ENCODE measurements around the gene CTNND2.

CTNND2 gene

DNA sequence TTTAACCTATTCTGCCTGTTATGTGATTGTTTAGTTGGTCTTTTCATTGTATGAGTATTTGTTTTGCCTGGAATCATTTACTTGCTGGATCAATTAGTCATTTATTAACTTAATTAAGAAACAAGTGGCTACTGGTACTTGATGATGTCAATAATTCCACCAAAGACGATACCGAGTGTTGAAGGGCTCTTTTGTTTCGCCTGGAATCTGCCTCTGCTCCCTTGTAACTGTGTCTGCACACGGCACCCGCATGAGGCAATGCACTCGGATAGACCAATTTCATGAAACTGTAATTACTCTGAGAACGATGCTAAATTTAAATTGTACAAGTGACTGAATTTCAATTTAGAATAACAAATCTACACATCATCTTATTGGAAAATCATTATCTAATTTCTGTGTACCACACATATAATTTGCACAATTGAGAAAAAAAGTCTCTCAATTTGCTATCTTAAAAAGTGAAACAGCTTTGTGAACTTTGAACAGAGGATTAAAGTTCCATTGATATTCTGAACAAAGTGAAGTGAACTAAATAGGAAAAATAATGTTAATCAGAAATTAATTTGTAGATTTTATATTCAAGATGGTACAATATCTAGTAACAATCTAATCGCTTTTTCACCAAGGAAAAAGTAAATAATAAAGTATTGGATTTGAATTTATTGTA lies 143.2 kb downstream of the CTNND2 start:
- no peak for DNase-seq

DNA sequence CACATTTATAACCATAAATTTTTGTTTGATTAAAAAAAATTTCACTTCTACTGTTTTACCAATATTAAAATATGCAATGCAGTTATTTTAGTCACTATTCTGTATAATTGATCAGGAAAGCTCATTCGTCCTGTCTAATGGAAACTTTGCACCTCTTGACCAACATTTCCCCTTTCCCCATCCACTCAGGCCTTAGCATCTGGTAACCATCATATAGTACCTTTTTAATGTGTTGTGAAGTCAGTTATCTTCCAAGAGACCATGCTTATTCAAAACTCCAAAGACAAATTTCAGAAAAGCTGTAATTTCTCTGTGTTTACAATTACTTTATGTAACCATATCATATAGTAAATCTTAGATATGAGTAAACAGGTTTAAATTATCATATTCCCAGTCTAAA lies 145.9 kb downstream of the CTNND2 start:
- DNase-seq, result no peak

DNA sequence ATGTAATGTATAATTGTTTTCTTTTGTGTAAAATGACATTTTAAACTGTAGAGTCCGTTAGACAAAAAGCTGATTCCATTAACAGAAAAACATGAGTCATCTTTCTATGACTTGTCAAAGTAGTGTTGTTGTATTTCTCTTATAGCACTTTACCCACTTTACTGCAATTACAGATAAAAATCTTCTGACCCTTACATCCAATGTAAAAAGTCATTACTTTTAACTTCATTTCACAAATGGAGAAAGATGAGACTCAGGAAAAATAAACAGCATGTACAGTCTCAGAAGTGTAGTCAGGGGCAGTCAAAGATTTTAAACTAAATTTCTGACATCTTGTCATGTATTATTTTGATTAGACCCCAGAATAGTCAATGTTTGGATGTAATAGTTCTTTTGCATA lies 146.6 kb downstream of the CTNND2 start:
- DNase-seq, result no peak

DNA sequence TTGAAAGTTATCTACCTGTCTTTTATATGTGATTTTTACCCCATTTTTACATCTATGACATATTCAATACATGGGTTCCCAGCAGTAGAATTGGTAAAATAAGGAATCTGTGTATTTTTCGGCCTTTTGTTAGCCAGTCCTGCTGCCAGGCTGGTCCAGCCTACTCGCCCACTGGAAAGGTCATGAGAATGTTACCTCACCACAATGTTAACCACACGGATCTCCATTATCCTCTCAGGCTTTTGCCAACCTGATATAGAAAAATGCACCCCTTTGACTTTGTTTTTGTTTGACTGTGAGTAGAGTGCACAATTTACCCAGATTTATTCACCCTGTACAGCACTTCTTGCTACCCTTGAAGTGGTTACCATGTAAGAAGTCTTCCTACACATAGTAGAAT lies 167.2 kb downstream of the CTNND2 start:
- DNase-seq, result no peak

DNA sequence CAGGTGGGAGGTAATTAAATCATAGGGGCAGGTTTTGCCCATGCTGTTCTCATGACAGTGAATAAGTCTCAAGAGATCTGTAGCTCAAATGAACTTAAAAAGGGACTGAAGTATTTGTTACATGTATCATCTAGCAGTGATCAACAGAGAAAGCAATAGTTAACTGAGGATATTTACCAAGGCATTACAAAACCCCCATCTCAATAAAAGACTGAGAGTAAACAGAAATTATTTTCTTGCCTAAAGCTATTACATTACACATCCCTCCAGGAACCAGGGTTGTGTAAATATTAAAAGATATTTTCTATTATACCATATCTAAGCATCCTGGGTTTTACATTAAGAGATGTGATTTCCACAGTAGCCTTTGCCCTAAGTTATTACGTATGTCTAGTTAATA lies 169.9 kb downstream of the CTNND2 start:
- DNase-seq, result no peak

DNA sequence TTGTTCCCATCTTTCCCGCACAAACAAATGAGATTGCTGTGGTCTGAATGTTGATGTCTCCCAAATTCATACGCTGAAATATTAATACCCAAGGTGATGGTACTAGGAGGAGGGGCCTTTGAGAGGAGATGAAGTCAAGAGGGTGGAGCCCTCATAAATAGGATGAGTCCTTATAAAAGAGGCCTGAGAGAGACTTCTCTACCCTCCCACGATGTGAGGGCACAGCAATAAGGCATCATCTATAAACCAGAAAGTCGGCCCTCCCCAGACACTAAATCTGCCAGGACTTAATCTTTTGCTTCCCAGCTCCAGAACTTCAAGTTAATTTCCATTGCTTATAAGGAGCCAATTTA lies 170.4 kb downstream of the CTNND2 start:
- DNase-seq, result no peak

DNA sequence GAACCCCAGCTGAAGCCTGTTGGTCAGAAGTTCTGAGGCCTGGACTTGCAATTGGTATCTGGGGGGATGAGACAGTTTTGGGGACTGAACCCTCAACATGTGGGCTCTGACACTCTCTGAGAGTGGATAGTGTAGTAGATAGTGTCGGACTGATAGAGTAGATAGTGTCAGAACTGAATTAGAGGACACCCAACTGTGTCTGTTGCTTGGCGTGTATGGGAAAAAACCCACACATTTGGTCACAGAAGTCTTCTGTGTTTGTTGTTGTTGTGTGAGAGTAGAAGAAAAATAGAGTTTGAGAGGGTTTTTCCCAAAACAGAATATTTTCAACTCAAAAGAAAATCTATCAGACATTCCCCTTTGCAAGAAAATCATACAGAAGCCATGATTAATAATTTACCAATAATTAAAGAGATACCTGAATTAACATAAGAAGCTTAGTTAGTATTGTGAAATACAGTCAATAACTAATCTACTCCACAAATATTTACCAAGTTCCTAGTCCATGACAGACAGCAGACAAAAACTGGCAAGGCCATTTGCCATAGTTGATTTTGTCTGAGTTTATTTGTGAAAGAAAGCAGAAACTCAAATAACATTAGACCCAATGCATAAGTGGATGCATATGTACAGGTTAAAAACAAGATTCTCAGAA lies 170.9 kb downstream of the CTNND2 start:
- DNase-seq, result no peak

DNA sequence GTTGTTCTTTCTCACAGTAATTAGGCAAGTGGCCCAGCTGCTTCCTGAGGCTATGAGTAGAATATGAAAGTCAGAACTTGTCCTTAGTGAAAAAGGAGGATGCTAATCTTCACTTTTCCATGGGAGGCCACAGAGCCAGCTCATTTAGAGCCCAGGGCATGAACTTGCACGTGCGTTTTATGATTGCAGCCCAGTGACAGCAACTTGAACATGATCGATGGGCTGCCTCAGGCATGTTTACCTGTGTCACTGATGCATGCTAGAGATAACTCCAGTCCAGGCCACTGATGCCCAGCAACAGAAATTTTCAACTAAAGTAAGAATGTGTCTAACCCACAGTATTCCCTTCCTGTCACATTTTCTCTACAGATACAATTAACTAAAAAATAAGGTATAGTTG lies 179.3 kb downstream of the CTNND2 start:
- no peak for DNase-seq

DNA sequence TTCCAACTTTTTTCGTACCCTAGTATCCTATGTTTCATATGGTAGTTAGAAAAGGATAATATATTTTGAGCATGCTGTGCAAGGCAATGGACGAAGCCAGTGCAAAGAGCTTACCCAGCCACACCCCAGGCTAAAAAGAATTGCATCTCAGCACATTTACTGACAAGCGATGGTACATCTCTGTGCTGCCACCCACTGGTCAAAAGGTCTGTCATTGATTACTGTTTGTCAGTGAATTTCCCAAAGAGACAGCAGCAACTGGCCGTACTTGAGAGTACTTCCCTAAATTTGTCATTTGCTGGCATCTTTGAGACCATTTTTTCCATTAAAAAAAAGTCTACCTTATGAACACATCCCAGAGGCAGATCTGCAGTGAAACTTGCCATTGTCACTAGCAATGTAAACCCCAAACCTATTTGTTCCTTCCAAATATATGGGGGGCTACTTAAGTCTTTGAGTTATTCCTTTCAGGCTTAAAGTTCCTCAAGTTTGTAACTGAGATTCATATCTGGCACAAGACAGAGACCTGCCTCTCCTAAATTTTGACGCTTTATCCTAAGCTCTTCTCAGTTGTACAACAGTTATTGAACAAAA lies 184.3 kb downstream of the CTNND2 start:
- DNase-seq, result peak; percentile 39

DNA sequence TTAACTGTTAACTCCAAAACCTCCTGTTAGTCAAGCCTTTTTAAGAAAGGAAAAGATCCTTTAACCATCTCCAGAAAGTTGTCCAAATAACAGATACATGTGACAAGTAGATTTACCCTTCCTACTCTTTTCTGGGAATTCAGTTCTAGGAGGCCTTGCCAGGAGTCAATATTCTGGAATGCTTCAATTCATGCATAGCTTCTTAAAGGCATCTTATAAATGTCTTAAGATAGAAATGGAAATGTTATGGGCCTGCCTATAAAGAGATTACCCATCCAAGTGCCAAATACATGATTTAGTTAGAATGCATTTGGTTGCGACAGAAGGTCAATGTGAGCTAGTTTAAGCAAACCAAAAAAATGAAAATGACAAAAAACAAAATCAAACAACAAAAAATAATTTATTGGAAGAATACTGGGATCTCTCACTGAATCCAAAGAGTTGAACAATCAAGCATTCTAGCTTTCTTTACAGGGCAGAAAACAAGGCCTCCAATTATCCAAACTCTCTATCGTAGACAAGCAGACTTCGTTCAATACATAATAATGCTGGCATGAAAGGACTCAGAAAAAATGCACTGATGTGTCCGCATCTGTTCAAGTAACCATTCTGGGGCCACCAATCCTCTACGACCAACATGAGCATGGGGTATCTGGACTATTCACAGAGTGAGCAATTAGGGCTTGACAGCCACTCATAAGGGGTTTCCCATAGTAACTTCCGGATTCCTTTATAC lies 188.6 kb downstream of the CTNND2 start:
- no peak for DNase-seq

DNA sequence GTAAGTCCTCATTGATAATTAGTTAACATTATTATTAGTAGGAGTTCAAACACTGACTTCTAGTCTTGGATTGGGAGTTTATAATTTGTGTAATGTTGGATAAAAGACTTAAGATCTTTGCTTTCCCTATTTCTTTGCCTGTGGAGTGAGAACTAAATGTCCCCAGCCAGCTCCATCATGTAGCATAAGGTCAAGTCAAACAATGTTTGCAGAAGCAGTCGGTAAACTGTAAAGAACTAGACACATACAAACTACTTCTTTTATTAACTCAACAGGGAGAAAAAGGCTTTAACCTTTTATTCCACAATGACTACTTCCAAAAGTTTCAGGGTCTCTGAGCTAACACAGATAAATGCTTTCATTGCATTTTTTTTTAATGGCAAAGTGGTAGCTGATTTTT lies 192.3 kb downstream of the CTNND2 start:
- no peak for DNase-seq

DNA sequence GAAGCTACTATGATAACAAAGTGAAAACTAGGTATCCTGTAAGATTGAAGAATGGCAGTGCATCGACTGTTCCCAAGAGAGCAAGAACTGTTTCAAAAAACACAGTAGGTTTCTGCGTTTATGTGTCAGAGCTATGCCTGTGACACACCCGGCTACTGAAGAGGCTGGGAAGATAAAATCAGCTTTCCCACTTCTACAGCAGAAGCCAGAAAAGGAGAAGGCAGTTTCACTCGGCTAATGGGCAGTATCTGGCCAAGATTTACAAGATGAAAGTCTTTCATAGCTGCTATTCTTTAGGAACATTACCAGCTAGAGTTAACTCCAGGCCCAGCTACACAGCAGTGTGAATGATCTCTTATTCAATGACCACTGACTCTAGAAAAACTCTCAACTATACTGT lies 195.2 kb downstream of the CTNND2 start:
- no peak for DNase-seq

DNA sequence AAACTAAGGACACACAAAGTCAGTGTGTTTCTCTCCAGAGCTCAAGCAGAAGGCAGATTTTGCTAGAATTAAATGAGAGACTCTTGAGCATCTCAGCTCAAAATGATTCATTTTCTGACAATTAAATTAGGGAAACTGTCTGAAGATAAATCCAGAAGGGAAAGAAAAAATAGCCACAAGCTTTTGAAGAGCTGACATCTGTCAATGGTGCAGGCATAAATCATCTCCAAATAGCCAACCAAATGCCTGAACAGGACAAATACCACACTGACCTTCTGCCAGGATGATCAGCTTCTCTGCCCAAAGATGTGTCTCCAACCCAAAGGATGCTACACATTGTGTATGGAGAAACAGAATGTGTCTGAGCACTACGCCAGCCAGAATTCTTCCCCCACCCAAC lies 199.3 kb downstream of the CTNND2 start:
- no peak for DNase-seq

DNA sequence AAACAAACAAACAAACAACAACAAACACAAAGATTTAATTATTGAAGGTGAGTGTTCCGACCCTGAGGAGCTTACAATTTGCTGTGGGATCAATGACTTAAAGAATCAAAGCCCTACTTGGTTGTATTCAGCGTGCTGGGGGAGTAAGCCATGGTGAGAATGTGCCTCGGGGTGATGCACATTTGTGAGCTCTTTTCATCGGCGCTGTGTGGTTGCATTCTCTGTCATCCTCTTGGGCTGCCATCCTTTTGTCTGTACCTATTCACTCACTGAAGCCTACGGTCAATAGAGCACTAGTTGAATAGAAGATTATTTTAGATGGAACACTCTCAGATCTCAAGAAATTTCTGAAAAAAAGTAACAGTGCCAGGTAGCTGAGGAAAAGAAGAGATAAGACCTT lies 203.9 kb downstream of the CTNND2 start:
- no peak for DNase-seq

DNA sequence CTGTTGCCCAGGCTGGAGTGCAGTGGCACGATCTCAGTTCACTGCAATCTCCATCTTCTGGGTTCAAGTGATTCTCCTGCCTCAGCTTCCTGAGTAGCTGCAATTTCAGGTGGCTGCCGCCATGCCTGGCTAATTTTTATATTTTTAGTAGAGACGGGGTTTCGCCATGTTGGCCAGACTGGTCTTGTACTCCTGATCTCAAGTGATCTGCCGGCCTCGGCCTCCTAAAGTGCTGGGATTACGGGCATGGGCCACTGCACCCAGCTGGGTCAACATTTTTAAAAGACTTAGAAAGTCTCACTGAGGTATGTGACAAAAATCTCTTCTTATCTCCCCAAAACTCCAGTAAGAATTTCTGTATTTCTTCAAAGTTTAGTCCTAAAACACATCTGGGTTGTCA lies 211.6 kb downstream of the CTNND2 start:
- no peak for DNase-seq

DNA sequence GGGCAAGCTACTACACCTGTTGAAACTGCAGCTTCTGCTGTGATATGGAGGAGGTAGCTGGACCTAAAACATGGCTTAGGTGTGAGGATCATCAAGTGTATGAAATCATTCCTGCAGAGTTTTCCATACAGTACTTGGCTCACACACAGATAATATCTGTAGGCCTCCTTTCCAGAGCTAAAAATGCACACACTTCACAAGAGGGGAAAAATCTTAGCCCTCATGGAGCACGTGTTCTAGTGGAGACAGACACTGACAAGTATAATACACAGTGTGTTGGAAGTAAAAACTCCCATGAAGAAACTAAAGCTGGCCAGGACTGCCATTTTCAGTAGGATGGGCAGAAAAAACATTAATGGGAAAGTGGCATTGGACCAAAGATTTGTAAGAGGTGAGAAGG lies 216.7 kb downstream of the CTNND2 start:
- no peak for DNase-seq

DNA sequence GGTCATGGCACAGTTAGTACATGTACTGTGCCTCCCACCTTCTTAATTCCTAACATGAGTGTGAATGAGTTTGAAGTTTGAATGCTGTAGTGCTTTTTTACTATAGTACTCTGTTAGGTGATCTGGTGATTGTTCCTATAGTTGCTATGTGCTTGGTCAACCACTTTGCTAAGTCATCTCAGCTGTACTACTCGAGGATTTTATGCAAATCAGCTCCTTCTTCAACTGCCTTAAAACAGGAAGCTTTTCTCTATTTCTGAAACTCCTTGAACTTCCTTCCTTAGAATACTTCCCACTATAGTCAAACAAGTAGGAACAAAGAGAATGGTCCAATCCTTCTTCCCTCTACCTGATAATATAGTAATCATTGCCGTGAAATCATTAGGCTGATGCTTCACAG lies 219.6 kb downstream of the CTNND2 start:
- DNase-seq, result no peak

DNA sequence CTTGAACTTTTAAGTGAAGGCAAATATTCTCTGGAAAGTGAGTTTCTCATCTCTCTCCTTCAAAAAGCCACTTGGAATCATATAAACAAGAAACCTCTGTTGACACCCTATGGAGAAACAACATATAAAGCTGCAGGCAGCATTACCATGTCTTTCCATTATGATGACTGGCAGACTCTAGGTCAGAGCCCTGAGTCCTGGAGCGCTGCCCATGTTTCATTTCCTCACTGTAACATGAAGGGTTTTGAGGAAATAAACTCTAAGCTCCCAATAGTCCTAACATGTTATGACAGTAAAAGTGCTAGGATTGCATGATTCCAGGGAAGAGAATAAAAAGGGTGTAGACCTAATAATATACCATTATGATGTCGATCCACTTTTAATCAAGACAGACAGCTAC lies 220.6 kb downstream of the CTNND2 start:
- no peak for DNase-seq

DNA sequence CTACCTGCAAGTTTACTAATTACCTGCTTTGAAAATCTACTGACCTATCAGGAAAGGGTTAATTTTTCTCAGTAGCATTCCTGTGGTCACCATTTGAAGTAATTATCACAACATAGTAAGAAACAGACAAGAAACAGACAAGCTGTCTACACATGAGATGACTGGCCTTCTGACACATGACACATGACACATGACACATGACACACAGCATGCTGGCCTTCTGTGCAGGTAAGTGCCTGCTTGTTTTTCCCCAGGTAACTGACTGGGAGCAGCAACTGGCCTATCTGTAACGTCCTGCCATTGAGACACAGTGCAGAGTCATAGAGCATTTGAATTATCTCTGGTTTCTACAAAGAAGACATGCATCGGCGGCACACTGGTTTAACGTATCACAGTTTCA lies 222.4 kb downstream of the CTNND2 start:
- no peak for DNase-seq

DNA sequence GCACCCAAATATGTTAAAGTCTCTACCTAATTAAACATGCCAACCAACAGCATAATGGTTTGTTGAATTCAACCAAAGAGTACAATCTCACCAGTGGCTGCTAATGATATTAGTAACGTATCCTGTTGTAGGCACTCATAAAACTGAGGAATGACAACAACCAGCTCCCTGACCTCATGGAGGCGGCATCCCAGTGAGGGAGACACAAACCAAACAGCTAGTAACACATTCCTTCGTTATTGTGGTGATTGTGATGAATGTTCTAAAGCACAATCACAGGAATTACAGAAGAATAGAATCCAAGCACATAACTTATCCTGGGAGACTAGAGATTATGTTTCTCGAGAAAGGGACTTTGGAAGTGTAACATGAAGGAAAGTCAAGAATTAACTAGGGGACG lies 224.6 kb downstream of the CTNND2 start:
- no peak for DNase-seq

DNA sequence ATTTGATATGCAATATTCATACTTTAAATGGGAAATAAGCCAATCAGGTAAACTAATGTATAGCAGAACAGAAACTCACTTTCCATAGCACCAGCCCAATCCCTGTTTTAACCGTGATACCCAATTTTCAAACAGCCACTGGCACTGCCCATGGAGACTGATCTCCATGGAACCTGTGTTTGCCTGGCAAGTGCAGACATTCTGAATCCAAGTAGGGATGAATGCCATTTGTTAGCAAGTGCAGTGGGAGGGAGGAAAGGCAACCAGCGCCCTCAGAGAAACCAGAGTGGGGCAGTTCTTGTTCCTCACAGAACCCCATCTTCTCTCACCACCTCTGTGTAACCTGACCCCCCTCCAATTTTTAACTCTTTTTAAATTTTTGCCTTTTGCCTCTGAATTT lies 229.1 kb downstream of the CTNND2 start:
- DNase-seq, result no peak

DNA sequence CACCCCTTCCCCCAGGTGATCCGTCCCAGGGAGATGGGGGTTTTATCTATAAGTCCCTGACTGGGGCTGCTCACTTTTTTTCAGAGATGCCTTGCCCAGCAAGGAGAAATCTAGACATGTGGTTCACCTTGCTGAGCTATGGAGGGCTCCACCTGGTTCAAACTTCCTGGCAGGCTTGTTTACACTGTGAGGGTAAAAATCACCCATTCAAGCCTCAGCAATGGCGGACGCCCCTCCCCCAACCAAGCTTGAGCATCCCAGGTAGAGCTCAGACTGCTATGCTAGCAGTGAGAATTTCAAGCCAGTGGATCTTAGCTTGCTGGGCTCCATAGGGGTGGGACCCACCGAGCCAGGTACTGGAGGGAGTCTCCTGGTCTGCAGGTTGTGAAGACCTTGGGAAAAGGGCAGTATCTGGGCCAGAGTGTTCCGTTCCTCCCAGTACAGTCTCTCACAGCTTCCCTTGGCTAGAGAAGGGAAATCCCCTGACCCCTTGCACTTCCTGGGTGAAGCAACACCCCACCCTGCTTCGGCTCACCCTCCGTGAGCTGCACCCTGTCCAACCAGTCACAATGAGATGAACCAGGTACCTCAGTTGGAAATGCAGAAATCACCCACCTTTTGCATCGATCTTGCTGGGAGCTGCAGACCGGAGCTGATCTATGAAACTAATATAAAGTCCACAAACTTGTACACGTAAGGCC lies 231.7 kb downstream of the CTNND2 start:
- DNase-seq, result no peak

DNA sequence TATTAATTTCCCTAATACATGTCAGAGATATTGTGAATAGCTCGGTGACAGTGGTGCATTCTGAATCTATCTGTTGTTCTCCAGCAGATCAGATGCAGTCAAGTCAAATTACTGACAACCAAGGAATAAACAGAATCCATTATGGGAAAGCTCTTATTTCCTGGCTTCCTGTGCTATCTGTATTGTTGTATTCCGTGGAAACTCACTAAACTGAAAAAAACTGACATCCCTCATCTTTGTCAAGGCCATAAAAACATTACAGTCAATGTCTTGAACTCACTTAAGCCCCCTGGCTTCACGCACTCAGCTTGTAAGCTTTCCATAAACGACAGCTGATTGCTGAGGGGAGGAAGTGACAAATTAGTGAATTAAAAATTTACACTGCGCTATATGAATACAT lies 245.9 kb downstream of the CTNND2 start:
- DNase-seq, result no peak

DNA sequence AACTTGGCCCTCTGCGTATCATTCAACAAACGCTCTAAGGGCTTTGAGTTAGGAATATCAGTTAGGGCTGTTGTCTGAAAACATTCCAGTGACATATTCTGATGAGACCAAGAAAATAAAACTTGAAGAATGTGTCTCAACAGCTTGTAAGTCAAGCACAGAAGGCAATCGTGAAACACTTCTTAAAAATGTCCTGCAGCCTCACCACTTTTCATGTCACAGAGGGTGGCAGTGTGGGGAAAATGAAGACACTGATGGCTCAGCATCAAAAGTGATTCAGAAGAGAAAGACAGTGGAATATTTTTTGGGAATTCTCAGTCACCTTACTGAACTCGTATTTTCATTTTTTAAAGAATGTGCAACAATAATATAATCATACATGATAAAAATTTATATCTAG lies 247.3 kb downstream of the CTNND2 start:
- DNase-seq, result no peak
